KBM-7 (cell line): ENCODE data around the gene PNMT.

ENCODE experiments used
- DNase-seq: peaks from one replicate; pipeline ENCODE4 v3.0.0-alpha.2; 2015
- in situ Hi-C: fragments of 300-500 bp; cut with MboI; formaldehyde crosslinking; loops from 2 replicates; pipeline ENCODE4 v1.14.3; 2020; ENCODE audit warnings: low sequenced_read_pairs, low pct_unique_long_range_greater_than_20kb, mixed read lengths

PNMT gene

GRCh38 chr17:39651923-39652586 is 16.2 kb upstream of the PNMT start:
- in situ Hi-C loops, result loop anchor here (25.0 kb wide), 1 partner anchor 90 kb away; no protein-coding TSS in a partner anchor
- DNase-seq, result no peak

- DNase-seq, result no peak
- in situ Hi-C loops, result loop anchor here (25.0 kb wide), 1 partner anchor 90 kb away; no protein-coding TSS in a partner anchor
Measured at GRCh38 chr17:39652587-39653315, 15.5 kb upstream of the PNMT start.

- in situ Hi-C loops, result loop anchor here (25.0 kb wide), 1 partner anchor 91 kb away; no protein-coding TSS in a partner anchor
- no peak for DNase-seq
Measured at GRCh38 chr17:39653316-39653661, 15.0 kb upstream of the PNMT start.

- DNase-seq, result peak; percentile 67
- in situ Hi-C loops, result loop anchor here (25.0 kb wide), 1 partner anchor 91 kb away; no protein-coding TSS in a partner anchor
Measured at GRCh38 chr17:39653662-39654331, 14.5 kb upstream of the PNMT start.

GRCh38 chr17:39655105-39655504 is 13.1 kb upstream of the PNMT start:
- in situ Hi-C loops, result loop anchor here (25.0 kb wide), 1 partner anchor 93 kb away; no protein-coding TSS in a partner anchor
- no peak for DNase-seq

GRCh38 chr17:39658346-39658745 is 9.9 kb upstream of the PNMT start:
- no peak for DNase-seq
- in situ Hi-C loops, result loop anchor here (25.0 kb wide), 1 partner anchor 96 kb away; no protein-coding TSS in a partner anchor

GRCh38 chr17:39658760-39659159 is 9.5 kb upstream of the PNMT start:
- in situ Hi-C loops, result loop anchor here (25.0 kb wide), 1 partner anchor 96 kb away; no protein-coding TSS in a partner anchor
- DNase-seq, result no peak

- no peak for DNase-seq
- in situ Hi-C loops, result loop anchor here (25.0 kb wide), 1 partner anchor 97 kb away; no protein-coding TSS in a partner anchor
Measured at GRCh38 chr17:39659279-39660010, 8.8 kb upstream of the PNMT start.

- in situ Hi-C loops, result loop anchor here (25.0 kb wide), 1 partner anchor 98 kb away; no protein-coding TSS in a partner anchor
- no peak for DNase-seq
Measured at GRCh38 chr17:39660011-39660360, 8.3 kb upstream of the PNMT start.

GRCh38 chr17:39660397-39661385 is 7.6 kb upstream of the PNMT start:
- in situ Hi-C loops, result loop anchor here (25.0 kb wide), 1 partner anchor 98 kb away; no protein-coding TSS in a partner anchor
- no peak for DNase-seq

GRCh38 chr17:39661744-39662541 is 6.3 kb upstream of the PNMT start:
- DNase-seq, result no peak
- in situ Hi-C loops, result loop anchor here (25.0 kb wide), 1 partner anchor 100 kb away; no protein-coding TSS in a partner anchor

- no peak for DNase-seq
- in situ Hi-C loops, result loop anchor here (25.0 kb wide), 1 partner anchor 100 kb away; no protein-coding TSS in a partner anchor
Measured at GRCh38 chr17:39662551-39663339, 5.5 kb upstream of the PNMT start.

- no peak for DNase-seq
Measured at GRCh38 chr17:39663340-39663687, 4.9 kb upstream of the PNMT start.

GRCh38 chr17:39663688-39664580 is 4.3 kb upstream of the PNMT start:
- no peak for DNase-seq

More at GRCh38 chr17:39663340-39663687, 4.9 kb upstream of the PNMT start:
- in situ Hi-C loops, result loop anchor here (25.0 kb wide), 1 partner anchor 101 kb away; no protein-coding TSS in a partner anchor

More at GRCh38 chr17:39663688-39664580, 4.3 kb upstream of the PNMT start:
- in situ Hi-C loops, result loop anchor here (25.0 kb wide), 1 partner anchor 102 kb away; no protein-coding TSS in a partner anchor
